ENCODE results near the gene LILRB2. TPM values are rescaled to one million over a fixed set of nuclear protein-coding genes. Genes with fewer than 3 reads are reported as not detected.
A peak's percentile ranks its signal among the peaks of the same experiment; 100 is the strongest.
"Not testable (repeated sequence)": the region's sequence is repeated elsewhere in the genome, so short reads cannot be mapped to it uniquely, and the experiment has no call there.

LILRB2 gene
- total RNA-seq, 5 donors from 2014 or later (not counting 1 experiment from before 2014, with no cell fraction given): 0.46 to 0.53 TPM; not detected in 3

DNA sequence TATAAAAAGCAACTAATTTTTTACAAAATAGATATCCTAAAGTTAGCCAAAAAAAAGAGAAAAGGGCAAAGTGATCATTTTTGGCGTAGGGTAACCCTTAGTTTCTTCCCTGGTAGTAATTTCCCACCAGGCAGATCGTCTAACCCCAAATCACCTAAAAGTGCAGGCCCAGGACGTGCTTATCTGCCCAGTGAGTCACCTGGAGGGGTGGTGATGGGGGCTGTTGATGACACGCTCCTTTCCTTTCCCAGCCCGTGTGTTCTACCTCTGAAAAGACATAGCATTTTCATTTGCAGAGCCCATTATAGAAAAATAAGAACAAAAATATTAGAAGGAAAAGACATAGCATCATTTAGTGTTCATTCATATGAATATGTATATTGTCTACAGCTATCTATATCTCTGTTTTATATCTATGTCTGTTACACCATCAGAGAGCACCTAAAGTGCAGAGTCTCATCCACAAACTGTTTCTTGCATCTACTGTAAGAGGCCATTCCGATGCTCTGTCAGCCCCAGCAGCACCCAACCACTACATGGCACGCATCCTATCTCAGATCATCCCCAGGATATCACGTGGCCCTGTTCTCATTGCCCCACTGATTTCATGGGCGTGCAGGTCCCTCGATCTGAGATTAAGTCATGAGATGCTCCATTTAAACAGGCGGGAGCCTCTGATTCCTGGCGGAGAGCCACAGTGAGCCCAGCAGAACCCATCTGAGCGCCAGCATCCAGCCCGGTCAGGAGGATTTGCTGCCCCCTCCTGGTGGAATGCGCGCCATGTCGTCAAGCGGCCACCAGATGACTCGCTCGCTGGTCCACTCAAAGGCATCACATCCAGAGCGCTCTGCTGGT is 49.6 kb downstream of the LILRB2 start:
- ChIA-PET CTCF (no interaction called here), POLR2A (no interaction called here)
- Histone ChIP-seq H3K9me3 (no peaks in the 10 kb centered on the region), H3K27me3 (replicated peaks in 1 of 2; ENCODE audit: control insufficient read depth in 2 of 2, extremely low read depth in 1 of 2, insufficient read depth in 2 of 2, low read length in 1 of 2) (peaks cover 0 to 13% of the 10 kb centered on the region in 2 experiments), H3K36me3 (ENCODE audit: control insufficient read depth in 2 of 2, extremely low read depth in 1 of 2, insufficient read depth in 1 of 2, low read length in 1 of 2) (no peaks in the 10 kb centered on the region), H3K4me3 (ENCODE audit: control insufficient read depth in 1 of 2, extremely low read depth in 1 of 2, low read length in 1 of 2) (no peak overlapping the region), H3K27ac (ENCODE audit: low read length) (no peak overlapping the region), H3K4me1 (ENCODE audit: control insufficient read depth in 1 of 2, extremely low read depth in 1 of 2, insufficient read depth in 2 of 2, low read length in 2 of 2) (peaks cover 0 to 11% of the 10 kb centered on the region in 2 experiments)
- Mint-ChIP-seq H3K9me3 (no peaks in the 10 kb centered on the region), H3K4me3 (no peak overlapping the region), H3K4me1 (peaks cover 4 to 16% (median 4%) of the 10 kb centered on the region in 3 donors), H3K36me3 (no peaks in the 10 kb centered on the region), H3K27ac (no peak overlapping the region), H3K27me3 (peaks cover 11 to 19% of the 10 kb centered on the region in 2 donors)
- peak; percentile 48 to 93 (median 81) for DNase-seq
- WGBS (ENCODE audit: insufficient coverage): 9% methylated on average over 14 of the region's 21 CpGs
- peak; percentile 93 to 98 (median 94) for ATAC-seq (replicated peaks in 1 of 4)

DNA sequence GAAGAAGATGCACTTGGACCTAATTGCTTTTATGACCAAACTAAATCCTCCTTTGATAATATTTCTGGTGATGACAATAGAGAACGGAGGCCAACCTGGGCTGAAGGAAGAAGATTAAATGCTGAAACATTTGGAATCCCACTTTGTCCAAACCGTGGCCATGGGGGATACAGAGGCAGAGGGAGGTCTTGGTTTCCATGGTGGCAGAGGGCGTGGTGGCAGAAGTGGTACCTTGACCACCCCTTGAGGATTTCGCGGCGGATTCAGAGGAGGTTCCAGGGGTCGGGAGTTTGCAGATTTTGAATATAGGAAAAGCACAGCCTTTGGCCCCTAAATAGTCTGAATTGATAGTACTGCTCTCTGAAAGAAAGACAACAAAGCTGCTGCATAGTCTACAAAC is 50.9 kb downstream of the LILRB2 start:
- Histone ChIP-seq H3K27ac (ENCODE audit: low read length) (no peak overlapping the region), H3K36me3 (ENCODE audit: control insufficient read depth in 2 of 2, extremely low read depth in 1 of 2, insufficient read depth in 1 of 2, low read length in 1 of 2) (no peaks in the 10 kb centered on the region), H3K9me3 (no peaks in the 10 kb centered on the region), H3K4me1 (ENCODE audit: control insufficient read depth in 1 of 2, extremely low read depth in 1 of 2, insufficient read depth in 2 of 2, low read length in 2 of 2) (peaks cover 0 to 11% of the 10 kb centered on the region in 2 experiments), H3K4me3 (ENCODE audit: control insufficient read depth in 1 of 2, extremely low read depth in 1 of 2, low read length in 1 of 2) (no peak overlapping the region), H3K27me3 (replicated peaks in 1 of 2; ENCODE audit: control insufficient read depth in 2 of 2, extremely low read depth in 1 of 2, insufficient read depth in 2 of 2, low read length in 1 of 2) (peaks cover 0 to 13% of the 10 kb centered on the region in 2 experiments)
- Mint-ChIP-seq H3K9me3 (no peaks in the 10 kb centered on the region), H3K27ac (no peak overlapping the region), H3K27me3 (peaks cover 11 to 18% of the 10 kb centered on the region in 2 donors), H3K36me3 (no peaks in the 10 kb centered on the region), H3K4me1 (peaks cover 4 to 16% (median 4%) of the 10 kb centered on the region in 3 donors), H3K4me3 (no peak overlapping the region)
- WGBS (ENCODE audit: insufficient coverage): 80% methylated on average over 7 of the region's 7 CpGs
- POLR2A ChIA-PET: interaction anchor here in 1 of 2 donors (0.5 kb wide), 1 partner anchor 20 kb away, joined by 6 read pairs; no protein-coding TSS in a partner anchor
- CTCF ChIA-PET: interaction anchor here in 1 of 2 donors (1.0 kb wide), 1 partner anchor 41 kb away, joined by 4 read pairs; the partner anchor contains the start of gene MBOAT7
- ATAC-seq (replicated peaks in 1 of 4) (no peak), DNase-seq (no peak)

DNA sequence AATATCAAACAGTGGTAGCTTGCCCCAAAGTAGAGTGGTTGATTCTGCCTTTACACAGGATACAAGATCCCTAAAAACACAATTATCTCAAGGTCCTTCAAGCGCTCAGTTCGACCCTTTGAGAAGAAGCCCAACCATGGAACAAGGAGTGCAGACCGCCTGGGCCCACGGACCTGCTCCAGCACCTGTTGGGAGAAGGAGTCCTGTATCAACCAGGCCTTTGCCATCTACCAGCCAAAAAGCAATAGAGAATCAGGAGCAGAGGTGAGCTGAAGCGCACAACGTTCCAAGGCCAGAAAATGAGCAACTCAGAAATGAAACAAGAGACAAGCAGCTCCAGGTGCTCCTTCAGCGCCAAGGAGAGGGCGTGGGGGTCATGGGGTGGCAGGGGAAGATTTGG is 51.8 kb downstream of the LILRB2 start:
- Mint-ChIP-seq H3K27ac (peak overlapping the region in 1 of 2 donors; percentile 6), H3K9me3 (no peaks in the 10 kb centered on the region), H3K27me3 (peaks cover 11 to 18% of the 10 kb centered on the region in 2 donors), H3K4me1 (peaks cover 4 to 7% (median 4%) of the 10 kb centered on the region in 3 donors), H3K4me3 (no peak overlapping the region), H3K36me3 (no peaks in the 10 kb centered on the region)
- Histone ChIP-seq H3K27me3 (replicated peaks in 1 of 2; ENCODE audit: control insufficient read depth in 2 of 2, extremely low read depth in 1 of 2, insufficient read depth in 2 of 2, low read length in 1 of 2) (peaks cover 0 to 13% of the 10 kb centered on the region in 2 experiments), H3K36me3 (ENCODE audit: control insufficient read depth in 2 of 2, extremely low read depth in 1 of 2, insufficient read depth in 1 of 2, low read length in 1 of 2) (no peaks in the 10 kb centered on the region), H3K27ac (ENCODE audit: low read length) (no peak overlapping the region), H3K4me3 (ENCODE audit: control insufficient read depth in 1 of 2, extremely low read depth in 1 of 2, low read length in 1 of 2) (no peak overlapping the region), H3K9me3 (no peaks in the 10 kb centered on the region), H3K4me1 (ENCODE audit: control insufficient read depth in 1 of 2, extremely low read depth in 1 of 2, insufficient read depth in 2 of 2, low read length in 2 of 2) (peaks cover 0 to 11% of the 10 kb centered on the region in 2 experiments)
- CTCF ChIA-PET: interaction anchor here in 1 of 2 donors (0.8 to 1.0 kb wide), 2 partner anchors 33 to 76 kb away, joined by 3 to 4 read pairs; no protein-coding TSS in a partner anchor
- 88% methylated on average over 5 of the region's 8 CpGs for WGBS (ENCODE audit: insufficient coverage)
- DNase-seq (no peak), ATAC-seq (replicated peaks in 1 of 4) (no peak)
- POLR2A ChIA-PET: no interaction called here

DNA sequence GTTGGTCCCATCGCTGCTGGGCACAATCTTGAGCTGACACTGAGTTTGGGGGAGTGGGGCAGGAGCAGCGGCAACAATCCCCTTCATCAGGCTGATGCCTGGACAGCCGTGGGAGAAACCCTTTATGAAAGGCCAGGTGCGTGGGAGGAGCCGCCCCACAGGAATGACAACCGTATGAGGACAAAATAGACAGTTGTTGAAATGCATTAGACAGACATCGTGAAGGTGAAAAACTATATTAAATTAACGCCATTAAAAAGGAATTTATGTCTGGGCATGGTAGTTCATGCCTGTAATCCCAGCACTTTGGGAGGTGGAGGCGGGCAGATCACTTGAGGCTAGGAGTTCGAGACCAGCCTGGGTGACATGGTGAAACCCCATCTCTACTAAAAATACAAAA is 56.3 kb downstream of the LILRB2 start:
- H3K9me3 ChIP-seq, H3K36me3 Mint-ChIP-seq, CTCF ChIA-PET: not testable (repeated sequence)

DNA sequence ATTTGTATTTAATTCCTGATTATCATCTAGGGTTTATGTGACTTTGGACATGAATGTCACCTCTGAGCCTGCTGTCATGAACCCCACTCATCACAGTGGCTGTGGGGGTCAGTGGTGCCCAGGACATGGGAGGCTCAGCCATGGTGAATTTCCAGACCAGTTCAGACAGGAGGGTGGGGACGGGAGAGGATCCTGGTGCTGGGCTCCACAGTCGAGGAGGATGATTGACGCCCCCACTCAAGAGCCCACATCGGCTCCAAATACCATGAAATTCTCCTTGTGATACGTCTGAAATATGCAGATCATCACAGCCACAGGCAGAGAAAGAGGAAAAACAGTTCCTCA is 57.0 kb downstream of the LILRB2 start:
- H3K27me3 Mint-ChIP-seq; H3K4me3 ChIP-seq (ENCODE audit: control insufficient read depth in 1 of 2, extremely low read depth in 1 of 2, low read length in 1 of 2); H3K9me3 ChIP-seq; H3K27ac ChIP-seq (ENCODE audit: low read length); H3K9me3 Mint-ChIP-seq; ATAC-seq (replicated peaks in 1 of 4); H3K27ac Mint-ChIP-seq; POLR2A ChIA-PET; H3K4me3 Mint-ChIP-seq; H3K27me3 ChIP-seq (replicated peaks in 1 of 2; ENCODE audit: control insufficient read depth in 2 of 2, extremely low read depth in 1 of 2, insufficient read depth in 2 of 2, low read length in 1 of 2); H3K36me3 Mint-ChIP-seq; DNase-seq; H3K36me3 ChIP-seq (ENCODE audit: control insufficient read depth in 2 of 2, extremely low read depth in 1 of 2, insufficient read depth in 1 of 2, low read length in 1 of 2); CTCF ChIA-PET: not testable (repeated sequence)
- peaks cover 4 to 10% (median 6%) of the 10 kb centered on the region in 3 donors for H3K4me1 Mint-ChIP-seq
- peaks cover 0 to 13% of the 10 kb centered on the region in 2 experiments for H3K4me1 ChIP-seq (ENCODE audit: control insufficient read depth in 1 of 2, extremely low read depth in 1 of 2, insufficient read depth in 2 of 2, low read length in 2 of 2)
- no CpG with 5 or more reads among the region's 5 CpGs for whole genome bisulfite sequencing (ENCODE audit: insufficient coverage)

More for the DNA sequence above, 56.3 kb downstream of the LILRB2 start:
- H3K27ac ChIP-seq (ENCODE audit: low read length); POLR2A ChIA-PET; ATAC-seq (replicated peaks in 1 of 4); H3K4me3 Mint-ChIP-seq; H3K27ac Mint-ChIP-seq; H3K36me3 ChIP-seq (ENCODE audit: control insufficient read depth in 2 of 2, extremely low read depth in 1 of 2, insufficient read depth in 1 of 2, low read length in 1 of 2); DNase-seq; H3K9me3 Mint-ChIP-seq; H3K4me3 ChIP-seq (ENCODE audit: control insufficient read depth in 1 of 2, extremely low read depth in 1 of 2, low read length in 1 of 2); H3K27me3 ChIP-seq (replicated peaks in 1 of 2; ENCODE audit: control insufficient read depth in 2 of 2, extremely low read depth in 1 of 2, insufficient read depth in 2 of 2, low read length in 1 of 2): not testable (repeated sequence)
- Mint-ChIP-seq H3K27me3 (peaks cover 8 to 10% of the 10 kb centered on the region in 2 donors), H3K4me1 (peaks cover 4 to 10% (median 6%) of the 10 kb centered on the region in 3 donors)
- peaks cover 0 to 13% of the 10 kb centered on the region in 2 experiments for H3K4me1 ChIP-seq (ENCODE audit: control insufficient read depth in 1 of 2, extremely low read depth in 1 of 2, insufficient read depth in 2 of 2, low read length in 2 of 2)
- 60% methylated on average over 2 of the region's 10 CpGs for WGBS (ENCODE audit: insufficient coverage)
